ENCODE measurements around the gene RASSF3.

DNA sequence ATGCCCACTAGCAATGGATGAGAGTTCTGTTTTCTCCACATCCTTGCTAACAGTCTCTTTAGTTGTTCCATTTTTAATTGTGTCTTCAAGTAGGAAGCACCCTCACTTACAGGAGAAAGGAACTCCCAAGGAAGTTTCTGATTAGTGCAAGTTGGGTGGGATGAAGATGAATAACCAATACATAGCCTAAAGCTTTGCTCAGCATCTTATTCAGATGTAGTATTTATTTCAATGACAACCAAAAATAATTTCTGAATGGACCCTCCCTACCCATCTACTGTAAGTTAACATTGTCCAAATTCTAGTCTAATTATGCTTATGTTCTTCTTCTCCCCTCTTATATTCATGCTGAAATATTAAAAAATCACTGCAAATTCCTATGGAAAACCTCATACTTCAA lies 36.0 kb downstream of the RASSF3 start:
- TF ChIP-seq CTCF (IDR thresholded peaks at IDR 0.05) (no peak), POLR2A (IDR thresholded peaks at IDR 0.05) (no peak)
